GM19035 (cell line): ENCODE data around the gene BRD7.
"Not testable (repeated sequence)": the region's sequence is repeated elsewhere in the genome, so short reads cannot be mapped to it uniquely, and the experiment has no call there.

Experiments used
- ATAC-seq: cut with Tn5 transposase; IDR thresholded peaks from one replicate; pipeline ENCODE4 v1.9.1; 2021; ENCODE audit not compliant: unreplicated experiment

The BRD7 gene

GRCh38 chr16:50360033-50360778 is 8.6 kb downstream of the BRD7 start:
- no peak for ATAC-seq

- no peak for ATAC-seq
These were observed 9.2 kb downstream of the BRD7 start for GRCh38 chr16:50359626-50360025.

- ATAC-seq, result no peak
These were observed 13.9 kb downstream of the BRD7 start for GRCh38 chr16:50354629-50355456.

GRCh38 chr16:50354082-50354481 is 14.7 kb downstream of the BRD7 start:
- ATAC-seq, result no peak

GRCh38 chr16:50351952-50352351 is 16.8 kb downstream of the BRD7 start:
- no peak for ATAC-seq

GRCh38 chr16:50351116-50351515 is 17.7 kb downstream of the BRD7 start:
- ATAC-seq, result no peak

- not testable (repeated sequence) for ATAC-seq
These were observed 23.6 kb downstream of the BRD7 start for GRCh38 chr16:50345210-50345609.

- ATAC-seq, result not testable (repeated sequence)
These were observed 25.2 kb downstream of the BRD7 start for GRCh38 chr16:50343566-50343965.

GRCh38 chr16:50340578-50340977 is 28.2 kb downstream of the BRD7 start:
- no peak for ATAC-seq

GRCh38 chr16:50338371-50339231 is 30.2 kb downstream of the BRD7 start:
- ATAC-seq, result no peak

GRCh38 chr16:50336884-50337283 is 31.9 kb downstream of the BRD7 start:
- no peak for ATAC-seq

- ATAC-seq, result peak; percentile 58
These were observed 33.4 kb downstream of the BRD7 start for GRCh38 chr16:50335196-50335958.

- no peak for ATAC-seq
These were observed 34.4 kb downstream of the BRD7 start for GRCh38 chr16:50334106-50334975.

GRCh38 chr16:50332599-50332998 is 36.2 kb downstream of the BRD7 start:
- no peak for ATAC-seq

- ATAC-seq, result no peak
These were observed 37.2 kb downstream of the BRD7 start for GRCh38 chr16:50331570-50331969.

- ATAC-seq, result no peak
These were observed 39.2 kb downstream of the BRD7 start for GRCh38 chr16:50329446-50330189.

- peak; percentile 71 for ATAC-seq
These were observed 41.8 kb downstream of the BRD7 start for GRCh38 chr16:50326835-50327465.

- no peak for ATAC-seq
These were observed 42.5 kb downstream of the BRD7 start for GRCh38 chr16:50326264-50326663.
